Measurements from ENCODE around the gene CHRM2.

GRCh38 chr7:136870866-136871487 lies 2.5 kb downstream of the CHRM2 start:
- no peak for TF ChIP-seq CTCF (conservative IDR thresholded peaks at IDR 0.05)
- TF ChIP-seq EZH2 (IDR thresholded peaks at IDR 0.05; ENCODE audit: low read depth): no peak

All from PC-9 (cell line).